PC-3 (cell line): ENCODE measurements around the gene ATP4A.

Experiments used
- CTCF ChIP-seq: fragments of 300-600 bp; sonication (generic); conservative IDR thresholded peaks from 2 replicates; pipeline ENCODE4 v1.5.1; 2017; ENCODE audit warnings: antibody characterized with exemption, low read depth, mild to moderate bottlenecking, low read length
- EZH2phosphoT487 ChIP-seq: fragments of 300-600 bp; sonication (generic); IDR thresholded peaks from 2 replicates; pipeline ENCODE4 v1.6.1; 2018; ENCODE audit warnings: mild to moderate bottlenecking, antibody characterized with exemption, low read length, borderline replicate concordance

DNA sequence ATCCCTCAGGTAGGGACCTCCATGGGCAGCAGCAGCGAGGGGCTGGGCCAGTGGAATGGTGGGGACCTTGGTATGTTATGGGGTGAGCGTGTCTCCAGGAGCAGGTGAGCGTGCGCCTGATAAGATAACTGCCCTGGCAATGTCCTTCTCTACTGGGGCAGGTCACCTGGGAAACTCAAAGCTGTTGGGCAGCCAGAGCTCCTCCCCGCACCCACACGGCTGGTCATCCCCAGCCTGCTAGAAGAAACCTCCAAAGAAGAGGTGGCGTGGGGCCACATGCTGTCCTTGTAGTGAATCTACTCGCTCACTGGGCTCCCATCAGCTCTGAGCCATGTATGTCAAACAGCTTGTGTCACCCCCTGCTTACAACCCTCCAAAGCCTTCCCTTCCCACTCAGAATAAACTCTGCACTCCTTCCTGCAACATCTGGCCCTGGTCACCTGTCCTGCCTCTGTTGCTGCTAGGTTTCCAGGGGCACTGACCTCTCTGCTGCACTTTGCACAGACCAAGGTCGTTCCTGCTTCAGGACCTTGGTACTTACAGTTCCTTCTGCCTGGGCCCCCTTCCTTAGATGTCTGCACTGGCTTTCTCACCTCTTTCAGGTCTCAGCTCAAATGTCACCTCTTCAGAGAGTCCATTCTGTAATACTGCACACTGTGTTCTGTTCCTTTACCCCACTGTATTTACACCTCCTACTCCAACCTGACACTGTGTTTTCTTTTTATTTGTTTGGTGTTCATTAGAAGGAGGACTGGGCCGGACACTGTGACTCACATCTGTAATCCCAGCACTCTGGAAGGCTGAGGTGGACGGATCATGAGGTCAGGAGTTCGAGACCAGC lies 1.8 kb upstream of the ATP4A start:
- TF ChIP-seq CTCF (no peak), EZH2phosphoT487 (no peak)
